ENCODE results near the gene REP15.
A peak's percentile ranks its signal among the peaks of the same experiment; 100 is the strongest.
"Not testable (repeated sequence)": the region's sequence is repeated elsewhere in the genome, so short reads cannot be mapped to it uniquely, and the experiment has no call there.

The REP15 gene, protein sequence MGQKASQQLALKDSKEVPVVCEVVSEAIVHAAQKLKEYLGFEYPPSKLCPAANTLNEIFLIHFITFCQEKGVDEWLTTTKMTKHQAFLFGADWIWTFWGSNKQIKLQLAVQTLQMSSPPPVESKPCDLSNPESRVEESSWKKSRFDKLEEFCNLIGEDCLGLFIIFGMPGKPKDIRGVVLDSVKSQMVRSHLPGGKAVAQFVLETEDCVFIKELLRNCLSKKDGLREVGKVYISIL

DNA sequence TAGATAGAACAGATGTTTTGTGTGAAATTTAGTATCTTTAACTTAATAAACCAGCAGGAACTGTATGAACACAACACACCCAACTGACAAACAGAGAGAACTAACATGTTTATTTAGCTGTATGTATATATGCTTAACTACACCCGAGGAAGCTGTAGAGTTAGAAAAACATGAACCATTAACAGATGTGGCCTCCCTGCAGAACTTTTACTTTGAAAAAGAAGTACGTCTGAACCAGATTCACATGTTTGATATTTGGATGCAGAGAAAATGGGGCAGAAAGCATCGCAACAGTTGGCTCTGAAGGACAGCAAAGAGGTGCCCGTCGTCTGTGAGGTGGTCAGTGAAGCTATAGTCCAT is at the start of gene REP15:
Gene REP15, plus strand, starts transcription at position 155 of the 360 bp plus-strand sequence. Its CDS starts 116 bp downstream, at position 271.
- DNase-seq (ENCODE audit: low read depth) = no peak

DNA sequence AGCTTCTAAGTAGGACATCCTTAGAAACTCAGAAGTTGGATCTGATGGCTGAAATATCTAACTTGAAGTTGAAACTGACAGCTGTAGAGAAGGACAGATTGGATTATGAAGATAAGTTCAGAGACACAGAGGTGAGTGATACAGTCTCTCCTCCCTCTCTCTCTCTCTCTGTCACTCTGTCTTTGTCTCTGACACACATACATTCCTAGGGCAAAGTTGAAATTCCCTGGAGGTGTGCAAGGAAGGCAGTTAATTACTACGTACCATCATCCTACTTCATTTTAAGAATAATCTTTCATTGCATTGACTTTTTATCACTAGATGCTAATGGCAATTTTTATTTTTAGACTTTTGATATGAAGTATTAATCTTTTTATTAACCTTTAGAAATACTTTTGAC is 46.2 kb upstream of the REP15 start:
- DNase-seq (ENCODE audit: low read depth) = no peak

DNA sequence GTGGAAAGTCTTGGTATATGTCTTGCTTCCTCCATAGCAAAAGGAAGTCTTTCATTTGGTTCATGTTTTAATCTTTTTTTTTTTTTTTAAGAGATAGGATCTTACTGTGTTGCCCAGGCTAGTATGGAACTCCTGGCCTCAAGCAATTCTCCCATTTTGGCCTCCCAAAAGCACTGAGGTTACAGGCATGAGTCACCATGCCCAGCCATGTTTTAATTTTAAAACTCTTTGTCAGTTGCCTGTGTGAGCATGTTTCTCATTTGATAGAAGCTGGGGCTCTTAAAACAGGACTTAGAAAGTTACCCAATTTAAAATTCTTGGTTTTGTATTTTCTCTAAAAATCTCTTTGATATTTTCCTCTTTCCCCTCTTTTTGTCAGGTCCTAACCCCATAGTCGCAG is 45.0 kb upstream of the REP15 start:
- no peak for DNase-seq (ENCODE audit: low read depth)

DNA sequence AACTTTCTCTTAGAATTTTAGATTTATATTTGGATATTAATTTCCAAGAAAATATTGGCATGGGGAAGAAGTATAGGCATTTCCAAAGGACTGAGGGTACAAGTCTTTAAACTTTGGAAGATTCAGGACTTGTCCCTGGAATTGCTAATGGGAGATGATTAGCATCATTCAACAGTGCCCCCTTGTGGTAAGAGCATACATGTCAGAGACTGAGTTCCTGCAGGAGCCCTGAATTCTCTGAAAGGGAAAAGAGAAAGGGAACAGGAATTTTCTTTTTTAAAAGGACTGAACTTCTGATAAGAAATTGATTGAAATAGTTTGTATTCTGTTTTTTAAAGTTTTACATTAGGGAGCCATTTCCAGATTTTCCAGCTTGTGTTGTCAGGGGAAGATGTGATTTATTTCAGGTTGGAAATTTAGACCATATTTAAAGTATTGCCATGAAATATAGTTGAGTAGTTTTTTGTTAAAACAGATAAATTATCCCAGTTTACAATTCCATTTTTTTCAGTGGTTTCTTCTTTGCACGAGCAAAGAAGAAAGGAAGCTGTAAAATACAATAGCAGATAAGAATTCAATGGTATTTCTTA is 44.0 kb upstream of the REP15 start:
- DNase-seq (ENCODE audit: low read depth) = peak; percentile 16

DNA sequence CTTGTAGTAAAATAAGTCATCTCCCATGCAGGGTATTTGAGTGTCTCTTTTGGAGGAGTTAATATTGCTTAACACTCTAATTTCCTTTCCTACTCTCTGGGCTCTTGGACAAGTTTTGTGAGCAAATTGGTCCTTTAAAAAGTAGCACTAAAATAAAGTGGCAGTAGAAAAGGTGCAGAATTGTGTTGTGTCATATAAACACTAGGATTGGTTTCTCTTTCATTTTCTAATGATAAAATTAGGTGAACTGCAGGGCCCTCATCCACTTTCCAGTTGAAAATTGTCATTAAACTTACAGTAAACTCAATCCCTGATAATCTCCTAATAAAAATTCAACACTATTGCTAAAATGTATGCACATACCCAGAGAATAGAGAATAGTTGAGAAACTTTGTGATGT is 42.6 kb upstream of the REP15 start:
- DNase-seq (ENCODE audit: low read depth) = no peak

DNA sequence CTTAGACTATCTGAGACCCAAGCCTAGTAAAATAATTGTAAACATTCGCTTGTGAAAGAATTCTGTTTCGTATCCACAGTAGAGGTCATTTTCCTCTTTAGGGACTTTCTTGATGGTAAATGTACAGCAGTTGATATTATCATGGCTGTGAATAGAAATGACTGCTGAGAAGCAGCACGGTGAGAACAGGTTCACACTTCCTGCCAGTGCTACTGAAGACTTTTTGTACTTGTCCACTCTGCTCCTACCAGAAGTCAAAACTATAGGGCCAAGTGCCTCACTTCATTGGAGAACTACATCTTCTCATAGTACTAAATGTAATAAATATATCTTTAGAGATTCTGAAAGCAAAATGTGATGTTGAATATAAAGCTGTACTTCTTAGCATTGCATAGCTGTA is 40.8 kb upstream of the REP15 start:
- not testable (repeated sequence) for DNase-seq (ENCODE audit: low read depth)

DNA sequence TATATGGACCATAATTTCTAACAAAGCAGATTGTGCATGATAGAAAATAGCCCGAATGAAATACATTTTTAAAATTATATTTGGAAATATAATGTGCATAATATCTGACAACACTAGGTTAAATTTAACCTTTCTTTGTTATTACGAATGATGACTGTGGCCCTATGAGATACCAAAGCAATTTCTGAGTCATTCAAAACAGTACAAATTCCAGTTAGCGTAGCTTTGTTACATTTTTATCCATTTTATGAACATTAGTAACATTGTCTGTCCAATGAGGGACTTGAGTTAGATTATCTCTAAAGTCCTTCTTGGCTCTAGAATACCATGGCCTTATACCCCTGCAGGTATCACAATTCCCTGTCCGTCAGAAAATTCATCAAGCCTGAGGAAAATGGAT is 39.0 kb upstream of the REP15 start:
- DNase-seq (ENCODE audit: low read depth) = no peak

DNA sequence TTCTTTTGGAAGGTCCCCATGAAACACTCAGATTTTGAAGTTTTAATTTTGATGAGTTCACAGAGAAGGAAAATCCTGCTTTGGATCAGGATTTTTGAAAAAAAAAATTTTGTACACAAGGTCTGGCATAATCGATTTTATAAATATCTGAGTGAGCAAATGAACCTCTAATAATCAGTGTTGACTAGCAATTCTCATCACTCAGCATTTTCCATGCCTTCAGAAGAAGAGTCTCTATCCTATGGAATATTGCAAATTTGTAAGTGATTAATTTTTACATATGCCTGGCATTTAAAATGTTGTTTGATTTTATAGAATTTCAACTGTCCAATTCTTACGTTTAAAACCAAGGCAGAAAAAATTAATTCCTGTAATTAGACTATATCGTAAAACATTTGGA is 30.5 kb upstream of the REP15 start:
- DNase-seq (ENCODE audit: low read depth) = no peak

DNA sequence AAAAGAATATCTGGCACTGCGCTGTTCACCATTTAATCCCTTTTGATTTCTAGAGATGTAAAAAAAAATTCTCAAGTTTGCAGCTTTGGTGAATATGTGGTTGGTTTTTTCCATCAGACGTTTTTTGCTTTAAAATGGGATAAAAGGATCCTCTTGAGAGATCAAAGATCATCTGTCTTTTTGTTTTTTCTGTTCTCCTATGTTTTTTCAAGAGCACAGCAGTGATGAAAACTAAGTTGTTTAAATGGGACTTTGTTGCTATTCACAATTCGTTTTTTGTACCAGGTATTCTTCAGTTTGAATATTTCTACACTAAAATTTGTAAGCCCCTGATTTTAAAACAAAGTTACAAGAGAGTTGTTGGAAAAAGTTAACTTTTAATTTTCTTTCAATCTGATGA is 29.7 kb upstream of the REP15 start:
- no peak for DNase-seq (ENCODE audit: low read depth)

DNA sequence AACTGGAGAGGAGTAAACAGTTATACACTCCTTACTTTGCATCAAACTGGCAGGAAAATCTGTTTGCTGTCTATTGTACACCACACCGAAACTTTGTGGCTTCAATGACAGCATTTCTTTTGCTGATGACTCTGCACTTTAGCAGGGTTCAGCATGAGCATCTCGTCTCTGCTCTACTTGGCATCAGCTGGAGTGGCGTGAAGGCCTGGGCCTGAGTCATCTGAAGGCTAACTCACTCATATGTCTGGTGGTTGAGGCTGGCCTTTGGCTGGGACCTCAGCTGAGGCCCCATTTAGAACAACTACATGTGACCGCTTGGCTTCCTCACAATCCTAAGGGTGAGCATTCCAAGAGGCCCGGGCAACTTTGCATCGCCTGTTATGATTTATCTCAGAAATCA is 28.7 kb upstream of the REP15 start:
- no peak for DNase-seq (ENCODE audit: low read depth)

DNA sequence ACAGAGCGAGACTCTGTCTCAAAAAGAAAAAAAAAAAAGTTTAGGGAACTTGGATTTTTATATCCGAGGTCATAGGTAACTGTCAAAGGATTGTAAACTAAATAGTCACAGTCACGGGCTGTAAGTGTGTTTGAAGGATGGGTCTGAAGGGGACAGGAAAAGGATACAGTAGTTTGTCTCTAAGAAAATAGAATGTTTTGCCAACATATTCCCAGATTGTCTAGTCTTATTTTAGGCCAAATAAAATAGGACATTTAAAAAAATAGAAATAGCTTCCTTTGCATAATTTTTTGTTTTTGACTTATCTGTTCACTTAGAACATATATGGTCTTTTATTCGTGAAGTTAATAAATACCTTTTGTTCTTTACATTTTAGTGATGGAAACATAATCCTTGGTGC is 24.2 kb upstream of the REP15 start:
- DNase-seq (ENCODE audit: low read depth) = no peak

DNA sequence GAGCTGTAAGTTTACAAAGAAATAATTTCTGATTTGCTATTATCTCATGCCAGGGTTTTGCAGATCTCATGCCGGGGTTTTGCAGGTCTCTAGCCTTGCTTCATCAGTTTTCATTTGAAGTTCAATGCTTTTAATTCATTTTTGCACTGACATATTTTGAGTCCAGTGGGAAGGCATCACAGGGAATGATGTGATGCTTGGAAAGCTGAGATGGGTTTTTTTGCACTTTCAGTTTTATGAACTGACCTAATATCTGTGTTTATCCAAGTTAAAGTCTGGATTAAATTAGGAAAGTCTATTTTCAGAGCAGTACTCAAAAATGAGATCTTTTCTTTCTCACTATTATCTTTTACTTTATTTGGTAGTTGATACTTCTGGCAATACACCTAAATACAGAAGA is 23.6 kb upstream of the REP15 start:
- no peak for DNase-seq (ENCODE audit: low read depth)

DNA sequence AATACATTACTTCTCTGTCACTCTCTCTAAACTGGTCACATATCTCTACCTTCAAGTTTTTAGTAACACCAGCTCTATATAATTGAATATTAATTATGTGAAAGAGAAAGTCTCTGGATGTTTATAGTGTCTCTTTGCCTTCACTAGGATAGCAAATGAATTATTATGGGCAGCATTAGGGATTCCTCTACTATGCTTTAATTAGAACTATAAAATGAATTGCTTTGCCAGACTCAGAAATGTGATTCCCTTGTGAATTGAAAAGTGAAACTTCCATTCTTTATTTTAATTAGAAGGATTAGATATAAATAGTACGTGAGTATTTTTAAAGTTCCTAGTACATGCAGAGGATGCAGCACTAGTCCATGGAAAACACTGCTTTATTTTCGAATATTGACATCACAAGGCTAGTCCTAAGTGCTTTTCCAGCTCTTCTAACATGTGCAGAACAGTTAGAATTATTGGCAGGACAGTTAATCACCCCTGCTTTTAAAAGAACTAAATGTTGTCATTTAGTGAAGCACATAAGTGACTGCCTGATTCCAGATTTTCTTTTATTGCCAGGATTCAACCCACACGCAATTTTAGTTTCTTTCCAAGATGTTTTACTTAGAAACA is 23.0 kb upstream of the REP15 start:
- no peak for DNase-seq (ENCODE audit: low read depth)

DNA sequence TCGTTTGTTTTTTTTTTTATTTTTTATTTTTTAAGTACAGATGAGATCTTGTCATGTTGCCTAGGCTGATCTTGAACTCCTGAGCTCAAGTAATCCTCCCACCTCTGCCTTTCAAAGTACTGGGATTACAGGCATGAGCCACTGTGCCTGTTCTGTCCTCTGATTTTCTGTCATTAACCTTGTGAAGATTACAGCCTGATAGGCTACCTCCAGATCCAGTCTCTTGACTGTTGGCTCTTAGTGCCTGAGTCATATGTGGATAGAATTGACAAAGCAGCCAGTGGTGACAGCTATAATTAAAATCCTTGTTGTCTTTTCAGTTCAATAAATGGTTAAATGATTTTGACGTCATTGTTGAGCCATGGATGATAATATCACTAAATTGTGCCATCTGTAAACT is 21.3 kb upstream of the REP15 start:
- DNase-seq (ENCODE audit: low read depth) = no peak

DNA sequence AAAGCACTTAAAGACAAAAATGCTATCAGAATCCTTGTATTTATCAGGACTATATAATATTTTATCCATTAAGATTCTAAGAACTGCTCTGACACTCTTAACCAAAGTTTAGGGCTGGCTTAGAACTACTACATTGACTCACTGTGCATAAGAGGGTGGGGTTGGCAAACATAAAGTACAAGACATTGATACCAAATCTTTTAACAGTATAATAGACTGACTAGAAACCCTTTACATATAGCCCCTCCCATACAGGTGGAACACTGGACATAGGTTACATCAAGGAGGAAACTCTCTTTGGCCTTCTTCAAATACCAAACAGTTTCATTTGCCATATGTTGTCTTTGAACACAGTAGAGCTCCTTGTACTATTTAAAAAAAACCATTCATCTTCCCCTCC is 15.6 kb upstream of the REP15 start:
- no peak for DNase-seq (ENCODE audit: low read depth)

DNA sequence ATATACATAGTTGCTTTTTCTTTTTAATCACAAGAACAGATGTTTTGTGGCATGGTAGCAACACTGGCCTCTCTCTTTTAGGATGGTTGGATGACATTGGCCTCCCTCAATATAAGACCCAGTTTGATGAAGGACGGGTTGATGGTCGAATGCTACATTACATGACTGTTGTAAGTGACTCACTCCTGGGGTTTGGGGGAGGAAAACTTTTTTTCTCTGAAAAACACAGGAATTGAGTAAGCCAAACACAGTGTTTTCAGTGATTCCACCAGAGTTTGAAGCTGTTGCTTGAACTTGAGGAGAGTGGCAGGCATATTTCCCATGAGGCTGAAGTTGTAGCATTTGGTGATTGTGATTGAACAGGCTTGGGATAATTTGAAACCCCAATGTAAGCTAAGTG is 13.7 kb upstream of the REP15 start:
- no peak for DNase-seq (ENCODE audit: low read depth)

DNA sequence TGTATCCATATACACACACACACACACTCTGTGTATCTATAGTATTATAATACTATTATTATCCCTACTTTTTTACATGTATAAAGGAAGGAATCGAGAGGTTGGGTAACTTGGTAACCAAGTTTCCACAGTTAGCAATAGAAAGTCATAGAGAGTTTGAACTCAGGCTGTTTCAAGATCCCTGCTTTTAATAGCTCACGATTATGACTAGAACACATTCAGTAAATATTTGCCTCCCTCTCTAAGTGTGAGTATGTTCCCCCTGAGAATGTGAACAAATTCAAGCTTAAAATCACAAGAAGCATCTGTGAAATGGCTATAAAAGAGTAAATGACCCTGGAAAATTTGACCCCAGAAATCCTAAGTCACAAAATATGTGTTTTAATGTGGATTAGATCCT is 11.0 kb upstream of the REP15 start:
- DNase-seq (ENCODE audit: low read depth) = no peak

DNA sequence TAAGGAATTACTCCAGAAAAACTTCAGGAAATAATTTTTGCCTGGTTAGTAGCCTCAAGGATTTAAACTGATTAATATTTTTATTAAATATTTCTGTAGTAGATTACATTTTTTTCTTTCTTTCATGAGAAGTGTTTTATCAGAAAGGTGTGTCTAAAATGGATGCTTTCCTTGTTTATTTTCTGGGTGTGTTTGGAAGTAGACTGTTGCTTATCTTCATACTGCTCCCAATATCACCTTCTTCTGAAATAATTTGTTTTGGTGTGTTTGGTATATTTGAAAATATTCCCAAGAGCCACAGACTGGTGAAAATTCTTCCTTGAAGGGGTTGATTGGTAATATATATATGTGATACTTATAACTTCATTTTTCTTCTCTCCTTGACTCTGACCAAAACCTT is 10.1 kb upstream of the REP15 start:
- no peak for DNase-seq (ENCODE audit: low read depth)

DNA sequence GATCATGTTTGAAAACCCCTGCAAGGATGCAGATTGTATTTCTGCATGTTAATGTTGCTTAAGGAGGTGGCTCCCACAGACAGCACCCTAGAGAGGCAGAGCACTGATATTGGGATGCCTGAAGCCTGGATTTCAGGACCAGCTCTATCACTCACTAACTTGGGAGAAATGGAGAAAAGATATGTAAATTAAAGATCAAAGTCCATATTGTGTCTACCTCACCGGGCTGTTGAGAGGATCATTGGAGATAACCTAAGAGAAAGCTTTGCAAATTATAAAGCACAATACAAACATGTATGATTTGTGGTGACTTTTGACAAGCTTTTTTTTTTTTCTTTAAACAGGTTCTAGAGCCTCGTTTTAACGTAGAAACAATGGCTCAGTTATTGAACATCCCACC is 7.6 kb upstream of the REP15 start:
- DNase-seq (ENCODE audit: low read depth) = no peak

DNA sequence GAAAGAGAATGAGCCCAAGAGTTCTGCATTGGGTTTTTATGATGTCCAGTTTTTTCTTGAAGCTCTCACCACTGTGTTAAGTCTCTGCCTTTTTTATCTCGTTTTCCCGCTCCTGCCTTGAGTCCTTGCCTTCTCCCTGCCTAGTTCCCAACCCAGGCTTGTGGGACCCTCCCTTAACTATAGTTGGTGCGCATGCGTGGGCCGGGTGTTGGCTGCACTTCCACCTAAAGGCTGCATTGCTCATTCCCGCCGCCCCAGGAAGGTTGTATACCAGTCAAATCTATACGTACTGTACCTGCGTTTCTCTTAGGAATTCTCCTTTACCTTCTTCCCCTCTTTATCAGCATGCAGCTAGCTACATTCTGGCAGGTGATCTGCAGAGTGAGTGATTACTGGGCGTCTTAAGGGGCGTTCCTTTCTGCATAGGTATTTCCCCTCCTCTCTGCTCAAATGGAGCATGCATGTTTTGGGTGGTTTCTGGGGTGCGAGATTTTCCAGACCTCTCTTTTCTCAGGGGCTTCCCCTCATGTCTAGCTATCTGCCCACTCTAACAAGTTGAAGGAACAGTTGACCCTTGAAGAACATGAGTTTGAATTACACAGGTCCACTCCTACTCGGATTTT is 6.6 kb upstream of the REP15 start:
- DNase-seq (ENCODE audit: low read depth) = no peak

DNA sequence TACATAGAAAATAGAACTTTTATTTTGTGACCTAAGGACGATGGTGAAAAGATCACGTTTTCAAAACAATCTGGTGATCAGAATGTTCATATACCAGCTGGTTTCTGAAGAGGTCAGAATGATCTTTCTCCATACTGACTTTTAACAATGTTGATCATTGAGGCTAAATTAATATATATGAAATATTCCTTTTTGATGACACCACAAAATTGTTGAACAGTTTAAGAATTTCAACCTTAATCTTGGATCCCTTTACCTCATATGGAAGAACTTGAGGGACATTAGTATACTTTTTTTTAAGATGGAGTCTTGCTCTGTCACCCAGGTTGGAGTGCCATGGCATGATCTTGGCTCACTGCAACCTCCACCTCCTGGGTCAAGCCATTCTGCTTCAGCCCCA is 2.8 kb upstream of the REP15 start:
- DNase-seq (ENCODE audit: low read depth) = no peak

DNA sequence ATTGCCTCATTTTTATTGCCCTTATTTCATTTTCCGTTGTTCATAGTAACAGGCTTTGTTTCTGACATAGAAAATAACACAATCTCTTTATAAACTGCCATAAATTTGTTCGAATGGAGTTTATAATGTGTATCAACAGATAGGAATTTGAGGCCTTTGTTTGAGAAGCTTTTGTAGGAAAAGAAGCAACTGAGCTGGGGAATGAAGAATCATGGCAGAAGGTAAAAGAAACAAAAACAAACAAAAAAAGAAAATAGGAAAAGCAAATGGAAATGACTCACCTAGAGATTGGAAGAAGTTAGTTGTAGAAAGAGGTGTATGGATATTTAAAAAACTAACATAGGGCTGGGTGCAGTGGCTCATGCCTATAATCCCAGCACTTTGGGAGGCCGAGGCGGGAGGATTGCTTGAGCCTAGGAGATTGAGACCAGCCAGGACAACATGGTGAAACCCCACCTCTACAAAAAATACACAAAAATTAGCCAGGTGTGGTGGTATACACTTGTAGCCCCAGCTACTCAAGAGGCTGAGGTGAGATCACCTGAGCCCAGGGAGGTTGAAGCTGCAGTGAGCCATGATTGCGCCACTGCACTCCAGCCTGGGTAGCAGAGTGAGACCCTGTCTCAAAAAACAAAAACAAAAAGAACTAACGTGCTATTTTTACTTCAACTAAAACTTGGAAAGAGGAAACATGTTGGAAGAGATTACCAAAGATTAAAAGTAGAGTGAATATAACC is 523 bp upstream of the REP15 start:
- no peak for DNase-seq (ENCODE audit: low read depth)

Measured in activated T-cell treated with anti-CD3 and anti-CD28 coated beads for 24 hours (primary cell).